Measurements from ENCODE around the gene BARHL2.

DNA sequence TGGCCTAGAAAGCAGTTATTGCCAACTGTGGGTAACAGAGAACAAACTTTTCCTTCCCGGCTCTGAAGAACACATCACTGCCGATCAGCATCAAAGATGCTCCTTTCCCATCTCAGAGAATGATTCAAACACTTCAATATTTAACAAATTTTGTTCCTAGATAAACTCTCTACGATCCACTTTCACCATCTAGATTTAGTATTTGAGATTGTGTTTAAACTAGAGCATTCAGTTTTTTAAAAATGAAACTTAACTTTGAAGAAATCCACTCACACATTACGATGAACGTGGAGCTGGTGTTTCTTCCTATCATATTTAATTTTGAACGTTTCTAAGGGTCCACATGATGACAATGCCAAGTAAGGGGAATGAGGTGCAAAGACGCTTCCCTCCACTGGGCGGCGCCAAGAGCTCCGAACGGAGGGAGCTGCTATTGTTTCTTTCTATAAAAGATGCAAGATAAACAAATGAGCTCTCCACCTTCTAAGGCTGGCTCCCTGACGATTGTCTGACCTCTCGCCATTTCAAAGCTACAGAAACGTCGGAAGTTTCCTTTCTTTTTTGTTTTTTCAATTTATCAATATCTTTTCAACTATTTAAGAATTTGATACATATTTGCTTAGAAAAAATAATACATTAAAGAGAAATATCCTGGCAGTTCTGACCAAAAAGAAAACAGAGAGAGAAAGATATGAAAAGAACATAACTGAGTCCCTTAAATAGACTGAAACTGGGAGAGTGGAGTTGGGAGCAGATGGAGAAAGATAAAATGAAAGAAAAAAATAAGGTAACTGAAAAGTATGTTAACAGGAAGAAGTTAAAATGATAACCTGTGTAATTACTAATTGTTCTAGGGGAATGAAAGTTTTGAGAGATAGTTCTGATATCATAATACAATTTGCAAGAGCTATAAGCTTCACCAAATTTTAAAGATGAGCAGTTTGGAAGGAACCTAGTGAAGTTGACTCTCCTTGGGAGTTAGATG, 4.4 kb upstream of the BARHL2 start:
- no peak for TF ChIP-seq E4F1 (IDR thresholded peaks at IDR 0.05; ENCODE audit: borderline replicate concordance, partially characterized antibody)
- no peak for TF ChIP-seq SUZ12 (IDR thresholded peaks at IDR 0.05; ENCODE audit: unreplicated experiment)
- TF ChIP-seq SRF (IDR thresholded peaks at IDR 0.05; ENCODE audit: low read depth in 2 of 2, low read length in 2 of 2): no peak
- no peak for TF ChIP-seq EZH2 (IDR thresholded peaks at IDR 0.05; ENCODE audit: borderline replicate concordance, control insufficient read depth, low read depth, low read length)
- TF ChIP-seq BCL3 (IDR thresholded peaks at IDR 0.05; ENCODE audit: borderline replicate concordance, insufficient read depth, low read depth, low read length, poor library complexity, severe bottlenecking): no peak
- no peak for TF ChIP-seq ZNF207 (IDR thresholded peaks at IDR 0.05; ENCODE audit: borderline replicate concordance)
- TF ChIP-seq TARDBP (IDR thresholded peaks at IDR 0.05; ENCODE audit: borderline replicate concordance): no peak
- TF ChIP-seq NFYB (IDR thresholded peaks at IDR 0.05; ENCODE audit: insufficient read depth, low read depth, low read length): no peak
- TF ChIP-seq POLR2A (IDR thresholded peaks at IDR 0.05; ENCODE audit: low read depth, low read length): no peak
- no peak for TF ChIP-seq ATF7 (IDR thresholded peaks at IDR 0.05; ENCODE audit: low read depth)
- TF ChIP-seq IRF3 (IDR thresholded peaks at IDR 0.05): no peak
- no peak for TF ChIP-seq ZNF274 (IDR thresholded peaks at IDR 0.05; ENCODE audit: insufficient read depth, insufficient read length)
- TF ChIP-seq RAD21 (IDR thresholded peaks at IDR 0.05; ENCODE audit: insufficient read depth, low read depth, low read length): peak; percentile 72
- TF ChIP-seq CTCF (IDR thresholded peaks at IDR 0.05 in 2 of 3, conservative IDR thresholded peaks at IDR 0.05 in 1 of 3; ENCODE audit: control insufficient read depth in 2 of 3, extremely low read depth in 1 of 3, insufficient read depth in 1 of 3, low read depth in 3 of 3, low read length in 3 of 3): peak; percentile 87 to 91 (median 91)
